Measurements from ENCODE around the gene POLD3. TPM values are rescaled to one million over a fixed set of nuclear protein-coding genes. Genes with fewer than 3 reads are reported as not detected.

Gene POLD3
- total and polyA plus RNA-seq, 2 of the 8 experiments (the other 6 are each of a cell fraction or from before 2014, with no cell fraction given) = 18.1 to 29.3 TPM

- TF ChIP-seq CHD7 (IDR thresholded peaks at IDR 0.05; ENCODE audit: insufficient replicate concordance, low read length) = no peak
These were observed 37.7 kb downstream of the POLD3 start (continued) for GRCh38 chr11:74630043-74630442.
